DND-41 (cell line): ENCODE measurements around the gene SPTBN4.

Experiments used
- ATAC-seq: fragments of 200-7000 bp; cut with Tn5 transposase; 3 replicates; pipeline ENCODE4 v1.9.1; 2021; ENCODE audit warnings: low read depth; ENCODE audit not compliant: insufficient read depth
- DNase-seq: peaks from one replicate; pipeline ENCODE4 v3.0.0-alpha.2; 2020
- H2AFZ ChIP-seq: 2 replicates; pipeline ENCODE4 v1.6.0; 2012; ENCODE audit warnings: low read depth, low read length
- H3K27ac ChIP-seq: 2 replicates; pipeline ENCODE4 v1.5.1; 2012; ENCODE audit warnings: low read length, inconsistent platforms
- H3K27me3 ChIP-seq: fragments of 200-600 bp; sonication (generic); 2 replicates; pipeline ENCODE4 v1.6.0; 2012; ENCODE audit warnings: low read length, mild to moderate bottlenecking, inconsistent platforms; ENCODE audit not compliant: insufficient read depth, poor library complexity
- H3K36me3 ChIP-seq: 2 replicates; pipeline ENCODE4 v1.5.1; 2012; ENCODE audit warnings: low read length, inconsistent platforms; ENCODE audit not compliant: insufficient read depth
- H3K4me1 ChIP-seq: 2 replicates; pipeline ENCODE4 v1.5.1; 2012; ENCODE audit warnings: mild to moderate bottlenecking, low read length; ENCODE audit not compliant: insufficient read depth
- H3K4me2 ChIP-seq: 2 replicates; pipeline ENCODE4 v1.6.0; 2012; ENCODE audit warnings: mild to moderate bottlenecking, moderate library complexity, low read length, inconsistent platforms; ENCODE audit not compliant: insufficient read depth
- H3K4me3 ChIP-seq, 2 experiments: fragments of 200-600 bp in 1 of 2; shearing (Covaris generic) in 1 of 2; 2 replicates each; pipeline ENCODE4 v1.5.1; 2012 to 2016; ENCODE audit warnings: inconsistent platforms in 2 of 2, low read length in 2 of 2, mild to moderate bottlenecking in 2 of 2, low read depth in 1 of 2, moderate library complexity in 1 of 2
- H3K79me2 ChIP-seq: 2 replicates; pipeline ENCODE4 v1.6.0; 2012; ENCODE audit warnings: low read length, inconsistent platforms; ENCODE audit not compliant: insufficient read depth
- H3K9ac ChIP-seq: 2 replicates; pipeline ENCODE4 v1.6.0; 2012; ENCODE audit warnings: low read depth, mild to moderate bottlenecking, inconsistent platforms, low read length, moderate library complexity
- H3K9me3 ChIP-seq: 2 replicates; pipeline ENCODE4 v1.5.1; 2012; ENCODE audit warnings: low read length, moderate library complexity, mild to moderate bottlenecking, inconsistent platforms; ENCODE audit not compliant: insufficient read depth, severe bottlenecking
- H4K20me1 ChIP-seq: 2 replicates; pipeline ENCODE4 v1.6.0; 2012; ENCODE audit warnings: low read length; ENCODE audit not compliant: insufficient read depth
- EZH2 ChIP-seq: IDR thresholded peaks from 3 replicates; pipeline ENCODE4 v1.6.1; 2012; ENCODE audit warnings: borderline replicate concordance, low read depth, mild to moderate bottlenecking, moderate library complexity, low read length, inconsistent platforms; ENCODE audit not compliant: severe bottlenecking
- TF ChIP-seq, protein P1 (sequence below): IDR thresholded peaks from 2 replicates; pipeline ENCODE4 v1.5.1; 2012; ENCODE audit warnings: borderline replicate concordance, low read length, moderate library complexity, mild to moderate bottlenecking; ENCODE audit not compliant: poor library complexity, severe bottlenecking; ENCODE audit errors: extremely low read depth

SPTBN4 gene

DNA sequence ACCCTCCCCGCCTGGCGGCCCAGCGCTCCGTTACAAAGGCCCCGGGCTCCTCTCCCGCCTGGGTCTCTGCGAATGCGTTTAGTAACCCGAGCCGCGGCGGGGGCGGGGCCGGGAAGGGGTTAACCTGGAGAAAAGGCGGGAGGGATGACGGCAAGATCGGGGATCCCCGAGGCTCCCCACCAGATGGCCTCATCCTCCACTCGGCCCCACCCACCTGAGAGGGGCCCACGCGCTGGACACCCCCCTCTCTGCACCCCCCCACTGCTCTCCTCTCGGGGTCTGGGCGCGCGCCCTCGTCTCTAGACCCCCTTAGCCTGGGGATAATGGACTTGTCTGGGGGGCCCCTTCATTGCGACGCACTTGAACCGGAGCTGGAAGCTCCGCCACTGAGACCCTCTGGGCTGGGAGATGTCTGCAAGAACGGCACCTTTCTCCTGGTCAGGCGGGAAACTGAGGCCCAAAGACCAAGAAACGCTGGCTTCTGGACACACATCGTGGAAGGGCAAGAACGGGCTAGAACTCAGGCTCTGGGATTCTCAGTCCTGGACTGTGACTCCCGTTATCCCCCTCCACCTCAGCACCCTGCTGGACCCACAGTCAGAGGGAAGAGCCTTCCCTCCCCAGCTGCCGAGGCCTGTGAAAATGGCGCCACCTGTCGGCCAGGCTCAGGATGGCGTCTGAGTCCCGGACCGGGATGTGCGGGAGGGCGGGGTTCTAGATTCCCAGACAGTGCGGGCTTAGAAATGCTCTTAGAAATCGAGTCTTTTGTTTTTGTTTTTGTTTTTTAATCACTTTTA lies 131.5 kb downstream of the SPTBN4 start:
- H3K36me3 ChIP-seq, result no peaks in the 10 kb centered on the region
- peak overlapping the region; percentile 1; the same call in 1 of the 2 replicates for H2AFZ ChIP-seq
- DNase-seq, result peak; percentile 83
- H4K20me1 ChIP-seq, result no peaks in the 10 kb centered on the region; the same call in 1 of the 2 replicates
- no peak overlapping the region for H3K27ac ChIP-seq
- peak; percentile 84 for ATAC-seq
- H3K9ac ChIP-seq, result no peak overlapping the region
- no peaks in the 10 kb centered on the region for H3K79me2 ChIP-seq
- H3K9me3 ChIP-seq, result no peaks in the 10 kb centered on the region
- peaks cover 11% of the 10 kb centered on the region for H3K27me3 ChIP-seq
- peak overlapping the region; percentile 36 for H3K4me2 ChIP-seq
- no peak overlapping the region for H3K4me3 ChIP-seq
- TF ChIP-seq, protein P1, sequence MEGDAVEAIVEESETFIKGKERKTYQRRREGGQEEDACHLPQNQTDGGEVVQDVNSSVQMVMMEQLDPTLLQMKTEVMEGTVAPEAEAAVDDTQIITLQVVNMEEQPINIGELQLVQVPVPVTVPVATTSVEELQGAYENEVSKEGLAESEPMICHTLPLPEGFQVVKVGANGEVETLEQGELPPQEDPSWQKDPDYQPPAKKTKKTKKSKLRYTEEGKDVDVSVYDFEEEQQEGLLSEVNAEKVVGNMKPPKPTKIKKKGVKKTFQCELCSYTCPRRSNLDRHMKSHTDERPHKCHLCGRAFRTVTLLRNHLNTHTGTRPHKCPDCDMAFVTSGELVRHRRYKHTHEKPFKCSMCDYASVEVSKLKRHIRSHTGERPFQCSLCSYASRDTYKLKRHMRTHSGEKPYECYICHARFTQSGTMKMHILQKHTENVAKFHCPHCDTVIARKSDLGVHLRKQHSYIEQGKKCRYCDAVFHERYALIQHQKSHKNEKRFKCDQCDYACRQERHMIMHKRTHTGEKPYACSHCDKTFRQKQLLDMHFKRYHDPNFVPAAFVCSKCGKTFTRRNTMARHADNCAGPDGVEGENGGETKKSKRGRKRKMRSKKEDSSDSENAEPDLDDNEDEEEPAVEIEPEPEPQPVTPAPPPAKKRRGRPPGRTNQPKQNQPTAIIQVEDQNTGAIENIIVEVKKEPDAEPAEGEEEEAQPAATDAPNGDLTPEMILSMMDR, result peak; percentile 98
- no peak for TF ChIP-seq EZH2
- H3K4me1 ChIP-seq, result peaks cover 27% of the 10 kb centered on the region

DNA sequence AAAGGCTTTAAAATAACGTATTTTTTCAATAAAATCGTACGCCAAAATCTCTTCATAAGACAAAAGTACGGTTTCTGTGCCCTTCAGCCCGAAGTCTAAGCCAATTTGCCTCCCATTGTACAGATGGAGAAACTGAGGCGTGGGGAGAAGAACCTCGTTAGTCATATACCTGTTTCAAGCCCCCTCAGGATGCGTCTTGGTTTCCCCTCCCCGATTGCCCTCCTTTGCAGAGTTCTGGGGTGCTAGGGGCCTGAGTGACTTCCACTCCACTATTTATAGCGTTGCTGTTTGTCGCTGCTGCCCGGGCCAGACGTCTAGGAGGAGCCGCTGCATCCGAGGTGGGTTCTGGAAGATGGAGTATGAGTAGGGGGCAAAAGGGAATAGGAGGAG lies 132.1 kb downstream of the SPTBN4 start:
- no peak for DNase-seq
- Histone ChIP-seq H3K9ac (no peak overlapping the region), H4K20me1 (no peaks in the 10 kb centered on the region; the same call in 1 of the 2 replicates), H3K9me3 (no peaks in the 10 kb centered on the region), H3K4me3 (no peak overlapping the region), H3K4me1 (peaks cover 32% of the 10 kb centered on the region), H3K36me3 (no peaks in the 10 kb centered on the region), H3K27me3 (peaks cover 11% of the 10 kb centered on the region), H3K27ac (no peak overlapping the region), H3K4me2 (peak overlapping the region; percentile 3; the same call in 1 of the 2 replicates), H2AFZ (no peak overlapping the region), H3K79me2 (no peaks in the 10 kb centered on the region)
- no peak for ATAC-seq
- TF ChIP-seq, protein P1, result no peak
- no peak for TF ChIP-seq EZH2

DNA sequence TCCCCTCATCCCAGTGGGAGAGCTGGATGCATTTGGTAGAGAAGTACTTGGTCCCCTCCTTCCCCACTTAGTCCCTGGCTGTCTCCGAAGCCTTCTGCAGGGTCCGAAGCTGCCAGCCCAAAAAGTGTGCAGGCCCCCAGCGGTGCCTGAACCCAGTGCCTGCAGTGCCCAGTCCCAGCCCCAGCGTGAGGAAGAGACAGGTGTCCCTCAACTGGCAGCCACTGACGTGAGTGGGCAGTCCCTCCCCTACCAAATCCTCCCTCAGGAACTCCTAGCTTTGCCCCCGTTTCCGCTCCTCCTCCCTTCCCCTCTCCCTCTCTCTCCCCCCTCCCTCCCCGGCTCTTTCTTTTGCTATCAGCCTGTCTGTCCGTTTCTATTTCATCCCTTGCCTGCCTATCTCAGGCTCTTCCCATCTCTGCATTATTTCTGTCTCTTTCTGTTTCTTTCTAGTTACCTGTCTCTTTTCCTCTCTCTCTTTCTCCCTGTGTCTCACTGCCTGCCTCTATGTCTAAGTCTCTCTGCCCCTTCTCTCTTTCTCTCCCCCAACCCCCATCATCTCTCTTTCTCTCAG lies 132.6 kb downstream of the SPTBN4 start:
- ATAC-seq, result no peak
- no peaks in the 10 kb centered on the region for H3K36me3 ChIP-seq
- H3K4me3 ChIP-seq, result no peak overlapping the region
- H3K4me1 ChIP-seq, result peaks cover 37% of the 10 kb centered on the region
- peak; percentile 51 for DNase-seq
- no peak for TF ChIP-seq EZH2
- TF ChIP-seq, protein P1, result no peak
- H3K79me2 ChIP-seq, result no peaks in the 10 kb centered on the region
- H4K20me1 ChIP-seq, result no peaks in the 10 kb centered on the region; the same call in 1 of the 2 replicates
- H3K9ac ChIP-seq, result no peak overlapping the region
- no peak overlapping the region; the same call in 1 of the 2 replicates for H2AFZ ChIP-seq
- H3K27me3 ChIP-seq, result peaks cover 11% of the 10 kb centered on the region
- no peaks in the 10 kb centered on the region for H3K9me3 ChIP-seq
- no peak overlapping the region for H3K27ac ChIP-seq
- H3K4me2 ChIP-seq, result peak overlapping the region; percentile 3; the same call in 1 of the 2 replicates
